GM12878 (cell line): ENCODE measurements around the gene RIPOR1. TPM values are rescaled to one million over a fixed set of nuclear protein-coding genes. Genes with fewer than 3 reads are reported as not detected.
A peak's percentile ranks its signal among the peaks of the same experiment; 100 is the strongest.

Experiments
- MEF2B ChIP-seq: fragments of 450-650 bp; IDR thresholded peaks from 2 replicates; pipeline ENCODE4 v1.6.1; 2018; ENCODE audit warnings: mild to moderate bottlenecking, moderate library complexity; ENCODE audit not compliant: partially characterized antibody, poor library complexity, severe bottlenecking
- NFYA ChIP-seq: IDR thresholded peaks from 2 replicates; pipeline ENCODE4 v1.6.1; 2011; ENCODE audit warnings: low read depth, mild to moderate bottlenecking, low read length, improper control_type of control experiment, borderline replicate concordance
- NR2C1 ChIP-seq: fragments of 450-650 bp; IDR thresholded peaks from 2 replicates; pipeline ENCODE4 v1.6.1; 2017; ENCODE audit warnings: antibody characterized with exemption, mild to moderate bottlenecking, moderate library complexity
- RB1 ChIP-seq: fragments of 450-650 bp; formaldehyde crosslinking; IDR thresholded peaks from 2 replicates; pipeline ENCODE4 v1.6.1; 2017; ENCODE audit warnings: mild to moderate bottlenecking, borderline replicate concordance
- SMAD1 ChIP-seq: fragments of 450-650 bp; IDR thresholded peaks from 2 replicates; pipeline ENCODE4 v1.6.1; 2018; ENCODE audit warnings: mild to moderate bottlenecking, low read depth; ENCODE audit not compliant: partially characterized antibody
- SMARCA5 ChIP-seq: fragments of 450-650 bp; IDR thresholded peaks from 2 replicates; pipeline ENCODE4 v1.6.1; 2017; ENCODE audit warnings: mild to moderate bottlenecking
- STAT1 ChIP-seq: fragments of 450-650 bp; conservative IDR thresholded peaks from 2 replicates; pipeline ENCODE4 v1.6.1; 2014; ENCODE audit warnings: antibody characterized with exemption, mild to moderate bottlenecking
- YY1 ChIP-seq: IDR thresholded peaks from 2 replicates; pipeline ENCODE4 v1.6.1; 2011; ENCODE audit warnings: low read depth, mild to moderate bottlenecking, low read length
- polyA plus RNA-seq, 11 experiments: library from polyadenylated mRNA; depleted of rRNA in 4 of 11; unstranded in 6 of 11; stranded (reverse) in 5 of 11; fragments of >200 nt; fragmentation: Nextera tagmentation in 4 of 11; fragmentation: Illumina TruSeq in 1 of 11; extraction: Ambion mirVana in 4 of 11; extraction: Trizol in 1 of 11; gene quantifications; 1 replicate in 1 of 11; 2 replicates in 10 of 11; pipeline versions ENCODE4 v1.2.1 to v1.2.3, GENCODE V29; 2011 to 2016; ENCODE audit warnings: inconsistent platforms in 2 of 11, missing spikeins in 2 of 11, low read depth in 1 of 11
- total RNA-seq, 4 experiments: library from RNA; depleted of rRNA in 3 of 4; stranded (reverse); fragments of >200 nt in 3 of 4; fragmentation: Illumina TruSeq in 1 of 4; extraction: Trizol in 1 of 4; gene quantifications; 2 replicates each; pipeline versions ENCODE4 v1.2.1 to v1.2.3, GENCODE V29; 2013 to 2021
- TF ChIP-seq, protein P1 (sequence below): IDR thresholded peaks from 2 replicates; pipeline ENCODE4 v1.6.1; 2011; ENCODE audit warnings: mild to moderate bottlenecking, low read depth, low read length, moderate library complexity; ENCODE audit not compliant: insufficient replicate concordance
- TF ChIP-seq, protein P2 (sequence below): fragments of 450-650 bp; IDR thresholded peaks from 2 replicates; pipeline ENCODE4 v1.6.1; 2018; ENCODE audit warnings: mild to moderate bottlenecking, low read depth, moderate library complexity; ENCODE audit not compliant: partially characterized antibody
- TF ChIP-seq, protein P3 (sequence below): fragments of 150-350 bp; IDR thresholded peaks from 2 replicates; pipeline ENCODE4 v1.6.1; 2014; ENCODE audit warnings: mild to moderate bottlenecking, low read depth, low read length
- TF ChIP-seq, protein P4 (sequence below): IDR thresholded peaks from 2 replicates; pipeline ENCODE4 v1.6.1; 2011; ENCODE audit warnings: low read depth, low read length, improper control_type of control experiment, borderline replicate concordance

Gene RIPOR1
- total and polyA plus RNA-seq, 10 of the 15 experiments (the other 5 are each of a cell fraction or from before 2014, with no cell fraction given): 0.13 to 28.5 (median 7.0) TPM

DNA sequence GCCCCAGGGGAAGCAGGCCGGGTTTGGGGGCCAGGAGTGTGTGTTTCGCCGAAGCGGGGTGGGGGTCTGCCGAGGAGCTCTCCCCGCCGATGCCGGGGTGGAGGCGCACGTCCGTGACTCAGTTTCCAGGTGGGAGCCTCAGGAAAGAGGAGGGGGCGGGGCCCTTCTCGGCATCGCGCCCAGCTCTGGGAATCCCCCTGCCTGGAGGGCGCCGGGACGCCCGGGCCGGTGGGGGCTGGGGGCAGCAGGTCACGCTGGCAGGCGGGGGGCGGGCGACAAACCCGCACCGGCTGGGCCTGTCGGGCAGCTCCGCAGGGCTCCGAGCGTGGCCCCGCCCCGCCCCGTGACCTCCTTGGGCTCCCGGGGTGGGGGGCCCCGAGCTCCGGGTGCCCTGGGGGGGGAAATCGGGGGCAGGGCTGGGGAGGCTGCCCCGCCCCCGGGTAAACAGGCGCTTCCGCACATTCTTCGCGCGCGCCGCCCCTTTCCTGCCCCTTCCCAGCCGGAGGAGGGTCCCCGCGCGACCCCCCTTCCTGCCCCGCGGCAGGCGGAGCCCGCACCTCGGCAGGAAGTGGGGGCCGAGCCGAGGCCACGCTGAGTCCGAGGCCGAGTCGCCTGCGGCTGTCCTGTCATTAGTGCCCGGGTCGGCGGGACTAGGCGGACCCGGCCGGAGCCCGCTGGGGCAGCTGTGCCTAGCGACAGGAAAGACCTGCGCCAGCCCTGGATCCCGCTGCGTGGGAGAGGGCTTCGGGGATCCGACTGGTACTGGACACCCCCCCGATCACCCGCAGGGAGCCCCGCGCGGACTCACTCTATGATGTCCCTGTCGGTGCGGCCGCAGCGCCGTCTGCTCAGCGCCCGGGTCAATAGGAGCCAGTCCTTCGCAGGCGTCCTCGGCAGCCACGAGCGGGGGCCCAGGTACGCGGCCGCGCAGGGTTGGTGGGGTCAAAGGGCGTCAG is 9.3 kb downstream of the RIPOR1 start (continued):
- TF ChIP-seq, protein P1, sequence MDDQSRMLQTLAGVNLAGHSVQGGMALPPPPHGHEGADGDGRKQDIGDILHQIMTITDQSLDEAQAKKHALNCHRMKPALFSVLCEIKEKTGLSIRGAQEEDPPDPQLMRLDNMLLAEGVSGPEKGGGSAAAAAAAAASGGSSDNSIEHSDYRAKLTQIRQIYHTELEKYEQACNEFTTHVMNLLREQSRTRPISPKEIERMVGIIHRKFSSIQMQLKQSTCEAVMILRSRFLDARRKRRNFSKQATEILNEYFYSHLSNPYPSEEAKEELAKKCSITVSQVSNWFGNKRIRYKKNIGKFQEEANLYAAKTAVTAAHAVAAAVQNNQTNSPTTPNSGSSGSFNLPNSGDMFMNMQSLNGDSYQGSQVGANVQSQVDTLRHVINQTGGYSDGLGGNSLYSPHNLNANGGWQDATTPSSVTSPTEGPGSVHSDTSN: no peak
- TF ChIP-seq SMAD1 (no peak), MEF2B (peak; percentile 28), NR2C1 (peak; percentile 26; the same call in 1 of the 2 replicates), RB1 (no peak; the same call in 1 of the 2 replicates), STAT1 (no peak), YY1 (peak; percentile 4; the same call in 1 of the 2 replicates), NFYA (no peak), SMARCA5 (0 out of 2 replicates have a peak, but pooled peaks have one; percentile 30)
- TF ChIP-seq, protein P2, sequence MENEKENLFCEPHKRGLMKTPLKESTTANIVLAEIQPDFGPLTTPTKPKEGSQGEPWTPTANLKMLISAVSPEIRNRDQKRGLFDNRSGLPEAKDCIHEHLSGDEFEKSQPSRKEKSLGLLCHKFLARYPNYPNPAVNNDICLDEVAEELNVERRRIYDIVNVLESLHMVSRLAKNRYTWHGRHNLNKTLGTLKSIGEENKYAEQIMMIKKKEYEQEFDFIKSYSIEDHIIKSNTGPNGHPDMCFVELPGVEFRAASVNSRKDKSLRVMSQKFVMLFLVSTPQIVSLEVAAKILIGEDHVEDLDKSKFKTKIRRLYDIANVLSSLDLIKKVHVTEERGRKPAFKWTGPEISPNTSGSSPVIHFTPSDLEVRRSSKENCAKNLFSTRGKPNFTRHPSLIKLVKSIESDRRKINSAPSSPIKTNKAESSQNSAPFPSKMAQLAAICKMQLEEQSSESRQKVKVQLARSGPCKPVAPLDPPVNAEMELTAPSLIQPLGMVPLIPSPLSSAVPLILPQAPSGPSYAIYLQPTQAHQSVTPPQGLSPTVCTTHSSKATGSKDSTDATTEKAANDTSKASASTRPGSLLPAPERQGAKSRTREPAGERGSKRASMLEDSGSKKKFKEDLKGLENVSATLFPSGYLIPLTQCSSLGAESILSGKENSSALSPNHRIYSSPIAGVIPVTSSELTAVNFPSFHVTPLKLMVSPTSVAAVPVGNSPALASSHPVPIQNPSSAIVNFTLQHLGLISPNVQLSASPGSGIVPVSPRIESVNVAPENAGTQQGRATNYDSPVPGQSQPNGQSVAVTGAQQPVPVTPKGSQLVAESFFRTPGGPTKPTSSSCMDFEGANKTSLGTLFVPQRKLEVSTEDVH: no peak
- TF ChIP-seq, protein P3, sequence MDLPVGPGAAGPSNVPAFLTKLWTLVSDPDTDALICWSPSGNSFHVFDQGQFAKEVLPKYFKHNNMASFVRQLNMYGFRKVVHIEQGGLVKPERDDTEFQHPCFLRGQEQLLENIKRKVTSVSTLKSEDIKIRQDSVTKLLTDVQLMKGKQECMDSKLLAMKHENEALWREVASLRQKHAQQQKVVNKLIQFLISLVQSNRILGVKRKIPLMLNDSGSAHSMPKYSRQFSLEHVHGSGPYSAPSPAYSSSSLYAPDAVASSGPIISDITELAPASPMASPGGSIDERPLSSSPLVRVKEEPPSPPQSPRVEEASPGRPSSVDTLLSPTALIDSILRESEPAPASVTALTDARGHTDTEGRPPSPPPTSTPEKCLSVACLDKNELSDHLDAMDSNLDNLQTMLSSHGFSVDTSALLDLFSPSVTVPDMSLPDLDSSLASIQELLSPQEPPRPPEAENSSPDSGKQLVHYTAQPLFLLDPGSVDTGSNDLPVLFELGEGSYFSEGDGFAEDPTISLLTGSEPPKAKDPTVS: no peak
- TF ChIP-seq, protein P4, sequence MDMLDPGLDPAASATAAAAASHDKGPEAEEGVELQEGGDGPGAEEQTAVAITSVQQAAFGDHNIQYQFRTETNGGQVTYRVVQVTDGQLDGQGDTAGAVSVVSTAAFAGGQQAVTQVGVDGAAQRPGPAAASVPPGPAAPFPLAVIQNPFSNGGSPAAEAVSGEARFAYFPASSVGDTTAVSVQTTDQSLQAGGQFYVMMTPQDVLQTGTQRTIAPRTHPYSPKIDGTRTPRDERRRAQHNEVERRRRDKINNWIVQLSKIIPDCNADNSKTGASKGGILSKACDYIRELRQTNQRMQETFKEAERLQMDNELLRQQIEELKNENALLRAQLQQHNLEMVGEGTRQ: no peak
- TF ChIP-seq, all 136 proteins: peak for 14
